ENCODE results near the gene TLN1. TPM values are rescaled to one million over a fixed set of nuclear protein-coding genes. Genes with fewer than 3 reads are reported as not detected.

TLN1 gene
- total and polyA plus RNA-seq, 8 donors: 64.5 to 141 (median 81.0) TPM

DNA sequence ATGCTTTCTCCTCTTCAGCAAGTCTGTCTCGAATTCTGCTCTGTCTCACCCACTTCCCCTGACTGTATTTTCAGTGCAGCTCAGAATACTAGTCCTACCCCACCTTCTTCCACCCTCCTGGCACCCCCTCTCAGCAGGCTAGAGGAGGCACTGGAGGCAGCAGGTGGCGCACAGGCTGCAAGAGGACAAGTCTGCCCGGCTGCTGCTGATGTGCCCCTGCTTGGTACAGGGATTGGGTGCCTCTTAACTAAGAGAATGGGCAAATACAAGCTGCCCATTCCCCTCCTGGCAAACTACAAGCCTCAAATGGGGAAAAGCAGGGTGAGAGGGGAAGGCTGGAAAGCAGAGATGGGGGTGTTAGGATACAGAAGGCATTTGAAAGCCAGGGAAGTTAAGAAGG, 5.1 kb downstream of the TLN1 start:
- peaks cover 3 to 37% (median 26%) of the 10 kb centered on the region in 3 donors for H3K36me3 ChIP-seq
- no peaks in the 10 kb centered on the region for H3K27me3 ChIP-seq
- ATAC-seq: no peak
- 67 to 77% methylated on average over 3 of the region's 3 CpGs for WGBS, 2 donors
- FAIRE-seq: no peak
- no peak overlapping the region for H3K27ac ChIP-seq
- H3K4me3 ChIP-seq: no peak overlapping the region
- intact Hi-C loops (cut with DNase I): no loop called here
- peaks cover 15 to 31% (median 18%) of the 10 kb centered on the region in 3 donors for H3K4me1 ChIP-seq
- DNase-seq: no peak
- no peaks in the 10 kb centered on the region for H3K9me3 ChIP-seq
- TF ChIP-seq, protein P1, sequence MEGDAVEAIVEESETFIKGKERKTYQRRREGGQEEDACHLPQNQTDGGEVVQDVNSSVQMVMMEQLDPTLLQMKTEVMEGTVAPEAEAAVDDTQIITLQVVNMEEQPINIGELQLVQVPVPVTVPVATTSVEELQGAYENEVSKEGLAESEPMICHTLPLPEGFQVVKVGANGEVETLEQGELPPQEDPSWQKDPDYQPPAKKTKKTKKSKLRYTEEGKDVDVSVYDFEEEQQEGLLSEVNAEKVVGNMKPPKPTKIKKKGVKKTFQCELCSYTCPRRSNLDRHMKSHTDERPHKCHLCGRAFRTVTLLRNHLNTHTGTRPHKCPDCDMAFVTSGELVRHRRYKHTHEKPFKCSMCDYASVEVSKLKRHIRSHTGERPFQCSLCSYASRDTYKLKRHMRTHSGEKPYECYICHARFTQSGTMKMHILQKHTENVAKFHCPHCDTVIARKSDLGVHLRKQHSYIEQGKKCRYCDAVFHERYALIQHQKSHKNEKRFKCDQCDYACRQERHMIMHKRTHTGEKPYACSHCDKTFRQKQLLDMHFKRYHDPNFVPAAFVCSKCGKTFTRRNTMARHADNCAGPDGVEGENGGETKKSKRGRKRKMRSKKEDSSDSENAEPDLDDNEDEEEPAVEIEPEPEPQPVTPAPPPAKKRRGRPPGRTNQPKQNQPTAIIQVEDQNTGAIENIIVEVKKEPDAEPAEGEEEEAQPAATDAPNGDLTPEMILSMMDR (IDR thresholded peaks at IDR 0.05): no peak

GRCh38 chr9:35725362-35725761, 6.6 kb downstream of the TLN1 start:
- Histone ChIP-seq H3K27ac (no peak overlapping the region), H3K4me3 (no peak overlapping the region), H3K9me3 (no peaks in the 10 kb centered on the region), H3K36me3 (peaks cover 3 to 53% (median 41%) of the 10 kb centered on the region in 3 donors), H3K4me1 (peaks cover 8 to 23% (median 10%) of the 10 kb centered on the region in 3 donors), H3K27me3 (no peaks in the 10 kb centered on the region)
- intact Hi-C loops (cut with DNase I): no loop called here
- ATAC-seq: no peak
- TF ChIP-seq, protein P1 (IDR thresholded peaks at IDR 0.05): no peak
- 91 to 93% methylated on average over 11 of the region's 11 CpGs for WGBS, 2 donors
- DNase-seq: no peak
- FAIRE-seq: no peak

DNA sequence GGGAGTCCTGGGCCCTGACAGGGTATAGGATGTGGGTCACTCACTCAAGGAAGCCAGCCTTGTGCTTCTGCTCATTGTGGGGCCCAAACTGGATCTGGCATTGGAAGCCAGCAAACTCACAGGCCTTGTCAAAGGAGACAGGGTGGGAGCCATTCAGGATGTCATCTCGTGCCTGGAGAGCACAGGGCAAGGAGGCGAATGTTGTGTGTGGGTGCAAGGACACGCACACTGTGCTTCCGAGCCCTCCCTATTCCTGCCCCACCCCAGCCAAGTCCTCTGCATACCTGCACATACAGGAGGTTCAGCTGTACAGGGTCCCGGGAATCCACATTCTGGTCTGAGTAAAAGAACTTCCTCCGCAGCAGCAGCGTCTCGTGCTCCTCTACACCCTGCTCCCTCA, 8.1 kb downstream of the TLN1 start:
- ATAC-seq: no peak
- Histone ChIP-seq H3K9me3 (no peaks in the 10 kb centered on the region), H3K4me3 (no peak overlapping the region), H3K4me1 (peaks cover under 1 to 10% (median 4%) of the 10 kb centered on the region in 3 donors), H3K36me3 (peaks cover 10 to 67% (median 55%) of the 10 kb centered on the region in 3 donors), H3K27ac (no peak overlapping the region), H3K27me3 (no peaks in the 10 kb centered on the region)
- DNase-seq: no peak
- TF ChIP-seq, protein P1 (IDR thresholded peaks at IDR 0.05): no peak
- FAIRE-seq: no peak
- 94 to 96% methylated on average over 8 of the region's 8 CpGs for WGBS, 2 donors
- intact Hi-C loops (cut with DNase I): no loop called here

DNA sequence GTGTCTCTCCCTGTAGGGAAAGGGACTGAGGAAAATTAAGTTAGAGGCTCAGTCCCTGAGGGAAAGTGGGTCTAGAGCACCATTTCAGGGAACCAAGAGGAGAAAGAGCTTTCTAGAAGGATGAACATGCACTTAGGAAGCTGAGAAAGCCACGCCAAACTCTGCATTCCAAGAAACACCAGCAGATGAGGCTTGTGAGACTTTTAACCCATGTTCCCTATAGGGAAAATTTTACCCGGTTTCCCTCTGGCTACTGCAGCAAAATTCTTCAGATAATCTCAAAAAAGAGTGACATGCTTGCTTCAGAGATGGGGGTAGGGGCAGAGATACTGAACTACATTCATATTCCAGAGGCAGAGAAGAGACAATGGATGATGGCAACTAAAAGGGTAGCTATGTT, 8.6 kb downstream of the TLN1 start:
- no peak for FAIRE-seq
- intact Hi-C loops (cut with DNase I): no loop called here
- WGBS, 2 donors: 93 to 94% methylated on average over 2 of the region's 2 CpGs
- no peaks in the 10 kb centered on the region for H3K9me3 ChIP-seq
- H3K36me3 ChIP-seq: peaks cover 10 to 72% (median 60%) of the 10 kb centered on the region in 3 donors
- TF ChIP-seq, protein P1 (IDR thresholded peaks at IDR 0.05): no peak
- H3K27ac ChIP-seq: no peak overlapping the region
- H3K4me3 ChIP-seq: no peak overlapping the region
- peaks cover 0 to 5% (median 0%) of the 10 kb centered on the region in 3 donors for H3K4me1 ChIP-seq
- ATAC-seq: no peak
- DNase-seq: no peak
- no peaks in the 10 kb centered on the region for H3K27me3 ChIP-seq

DNA sequence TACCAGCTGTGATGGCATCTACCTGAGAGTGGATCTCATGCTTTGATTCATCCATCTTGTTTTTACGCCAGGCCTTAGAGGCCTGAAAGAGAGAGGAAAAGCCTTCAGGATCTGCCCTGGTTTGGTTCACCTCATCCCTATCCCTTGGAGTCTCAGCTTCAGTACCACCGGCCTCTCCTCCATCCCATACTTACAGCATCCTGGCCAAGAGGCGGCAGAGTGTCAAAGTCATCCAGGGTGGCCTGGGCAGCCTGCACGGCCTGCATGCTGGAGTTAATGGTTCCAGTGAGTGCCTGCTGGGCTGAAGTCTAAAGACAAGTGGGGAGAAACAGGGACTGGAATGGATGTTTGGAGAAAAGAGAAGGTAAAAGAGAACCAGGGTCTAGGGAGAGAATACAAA, 12.4 kb downstream of the TLN1 start:
- H3K4me3 ChIP-seq: no peak overlapping the region
- TF ChIP-seq, protein P1 (IDR thresholded peaks at IDR 0.05): no peak
- intact Hi-C loops (cut with DNase I): no loop called here

More for the DNA sequence above, 12.4 kb downstream of the TLN1 start:
- Histone ChIP-seq H3K4me1 (no peaks in the 10 kb centered on the region), H3K27me3 (no peaks in the 10 kb centered on the region), H3K27ac (no peak overlapping the region), H3K9me3 (no peaks in the 10 kb centered on the region), H3K36me3 (peaks cover 14 to 99% (median 90%) of the 10 kb centered on the region in 3 donors)
- ATAC-seq (no peak), DNase-seq (no peak), FAIRE-seq (no peak)
- 94 to 98% methylated on average over 4 of the region's 4 CpGs for WGBS, 2 donors
